ENCODE results near the gene ASB1.

DNA sequence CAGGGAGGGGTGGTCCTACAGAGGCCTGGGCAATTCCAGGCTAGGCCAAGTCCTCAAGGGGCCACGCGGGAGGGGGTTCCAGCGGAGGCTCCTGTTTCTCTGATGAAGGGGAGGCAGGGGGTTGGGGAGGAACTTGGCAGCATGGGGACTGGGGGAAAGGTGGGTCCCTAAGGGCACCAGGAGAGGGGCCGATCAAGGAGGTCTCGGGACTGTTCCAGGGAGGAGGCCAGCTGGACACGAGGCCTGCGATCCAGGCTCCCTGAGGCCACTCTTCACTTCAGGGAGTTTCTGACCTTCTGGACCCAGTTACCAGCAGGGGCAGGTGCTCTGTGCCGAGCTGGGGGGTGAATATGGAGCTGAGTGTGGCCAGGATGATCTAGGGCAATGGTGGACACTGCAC is 71.5 kb downstream of the ASB1 start:
- TF ChIP-seq CTCF (conservative IDR thresholded peaks at IDR 0.05 in 1 of 2, IDR thresholded peaks at IDR 0.05 in 1 of 2; ENCODE audit: low read depth in 1 of 2, low read length in 2 of 2) (no peak), EZH2 (IDR thresholded peaks at IDR 0.05; ENCODE audit: low read length, missing control alignments) (no peak)
